Stimulated activated CD4-positive, alpha-beta T cell treated with anti-CD3 and anti-CD28 coated beads, Interleukin-4, amount 100 ng/mL, for 1 hour (primary cell): ENCODE data around the gene C3orf80.
"Not testable (repeated sequence)": the region's sequence is repeated elsewhere in the genome, so short reads cannot be mapped to it uniquely, and the experiment has no call there.

ENCODE experiments used
- DNase-seq: peaks from one replicate; pipeline ENCODE4 v3.0.0-alpha.2; 2020

The C3orf80 gene

DNA sequence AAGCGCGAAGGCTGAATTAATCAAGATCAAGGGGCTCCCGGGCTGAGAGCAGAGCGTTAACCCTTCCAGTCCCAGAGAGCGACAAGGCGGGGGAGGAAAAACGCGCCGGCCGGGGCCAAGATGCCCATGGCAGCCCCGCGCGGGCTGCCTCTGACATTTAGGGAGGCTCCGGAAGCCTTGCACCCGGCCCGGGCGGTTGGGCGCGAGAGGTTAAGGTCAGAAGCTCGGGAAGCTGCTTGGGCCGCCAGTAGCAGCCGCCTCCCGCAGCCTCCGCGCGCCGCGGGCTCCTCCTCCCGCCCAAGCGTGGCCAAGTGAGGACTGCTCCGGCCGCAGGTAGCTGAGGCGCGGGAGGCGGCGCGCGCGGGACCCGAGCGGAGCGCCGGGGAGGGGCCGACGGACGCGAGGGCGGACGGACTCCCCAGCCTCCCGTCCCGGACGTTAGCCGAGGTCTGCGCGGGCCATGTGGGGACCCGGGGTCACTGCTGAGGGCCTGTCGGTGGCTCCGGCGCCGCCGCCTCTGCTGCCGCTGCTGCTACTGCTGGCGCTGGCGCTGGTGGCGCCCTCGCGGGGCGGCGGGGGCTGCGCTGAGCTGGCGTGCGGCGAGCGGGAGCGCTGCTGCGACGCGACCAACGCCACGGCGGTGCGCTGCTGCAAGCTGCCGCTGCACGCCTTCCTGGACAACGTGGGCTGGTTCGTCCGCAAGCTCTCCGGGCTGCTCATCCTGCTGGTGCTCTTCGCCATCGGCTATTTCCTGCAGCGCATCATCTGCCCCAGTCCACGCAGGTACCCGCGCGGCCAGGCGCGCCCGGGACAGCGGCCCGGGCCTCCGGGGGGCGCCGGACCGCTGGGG lies at the start of gene C3orf80:
C3orf80 (plus strand) TSS at position 247 of the 850 bp plus-strand sequence; CDS start at position 461, 214 bp downstream.
- peak; percentile 52 for DNase-seq

- DNase-seq = no peak
Observed at GRCh38 chr3:160176923-160177322, 48.3 kb upstream of the C3orf80 start.

- not testable (repeated sequence) for DNase-seq
Observed at GRCh38 chr3:160178661-160179060, 46.6 kb upstream of the C3orf80 start.

DNA sequence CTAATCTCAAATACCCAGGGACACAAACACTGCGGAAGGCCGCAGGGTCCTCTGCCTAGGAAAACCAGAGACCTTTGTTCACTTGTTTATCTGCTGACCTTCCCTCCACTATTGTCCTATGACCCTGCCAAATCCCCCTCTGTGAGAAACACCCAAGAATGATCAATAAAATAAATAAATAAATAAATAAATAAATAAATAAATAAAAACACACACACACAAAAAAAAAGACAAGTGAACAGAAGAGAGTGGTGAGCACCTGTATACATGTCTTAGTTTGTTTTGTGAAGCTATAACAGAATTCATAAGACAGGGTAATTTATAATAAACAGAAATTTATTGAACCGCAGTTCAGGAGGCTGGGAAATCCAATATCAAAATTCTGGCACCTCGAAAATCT lies 45.8 kb upstream of the C3orf80 start:
- DNase-seq = not testable (repeated sequence)

GRCh38 chr3:160179906-160180305 lies 45.3 kb upstream of the C3orf80 start:
- DNase-seq = no peak

- no peak for DNase-seq
Observed at GRCh38 chr3:160180581-160181216, 44.5 kb upstream of the C3orf80 start.

GRCh38 chr3:160183345-160184076 lies 41.7 kb upstream of the C3orf80 start:
- DNase-seq = no peak

DNA sequence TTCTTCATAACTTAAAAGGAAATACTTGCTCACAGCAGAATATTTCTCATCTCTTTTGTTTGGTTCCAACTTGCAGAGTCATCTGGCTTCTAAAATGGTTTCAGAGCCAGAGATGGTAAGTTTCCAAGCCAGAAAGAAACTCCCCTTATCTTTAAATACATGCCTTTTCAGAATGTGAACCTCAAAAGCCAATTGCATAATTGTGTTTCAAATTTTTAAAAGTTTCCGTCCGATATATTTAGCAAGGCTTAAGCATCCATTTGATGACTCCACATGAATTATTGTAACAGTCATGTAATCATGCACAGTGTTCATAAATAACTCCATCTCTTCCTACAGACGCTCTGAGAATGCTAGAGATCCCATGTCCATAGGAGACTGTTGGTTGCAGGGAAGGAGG lies 40.6 kb upstream of the C3orf80 start:
- no peak for DNase-seq

GRCh38 chr3:160185751-160186150 lies 39.5 kb upstream of the C3orf80 start:
- no peak for DNase-seq

DNA sequence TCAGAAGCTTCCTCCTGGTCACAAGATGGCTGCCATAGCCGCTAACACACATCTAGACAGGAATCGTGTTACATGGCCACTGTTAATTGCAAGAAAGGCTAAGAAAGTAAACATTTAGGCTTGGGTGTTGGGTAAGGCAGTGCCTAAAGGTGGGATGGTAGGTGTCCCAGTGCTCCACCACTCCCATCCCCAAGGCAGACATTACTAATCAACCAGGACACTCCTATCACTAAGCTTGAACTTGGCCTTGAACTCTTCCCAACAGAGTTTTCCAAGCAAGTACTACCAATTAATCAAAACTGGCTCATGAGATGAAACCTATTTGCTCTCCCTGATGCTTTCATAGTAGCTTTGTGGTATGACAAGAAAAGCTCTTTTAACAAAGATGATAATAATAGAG lies 37.9 kb upstream of the C3orf80 start:
- DNase-seq = no peak

- no peak for DNase-seq
Observed at GRCh38 chr3:160192310-160193029, 32.8 kb upstream of the C3orf80 start.

GRCh38 chr3:160193644-160194192 lies 31.5 kb upstream of the C3orf80 start:
- DNase-seq = no peak

DNA sequence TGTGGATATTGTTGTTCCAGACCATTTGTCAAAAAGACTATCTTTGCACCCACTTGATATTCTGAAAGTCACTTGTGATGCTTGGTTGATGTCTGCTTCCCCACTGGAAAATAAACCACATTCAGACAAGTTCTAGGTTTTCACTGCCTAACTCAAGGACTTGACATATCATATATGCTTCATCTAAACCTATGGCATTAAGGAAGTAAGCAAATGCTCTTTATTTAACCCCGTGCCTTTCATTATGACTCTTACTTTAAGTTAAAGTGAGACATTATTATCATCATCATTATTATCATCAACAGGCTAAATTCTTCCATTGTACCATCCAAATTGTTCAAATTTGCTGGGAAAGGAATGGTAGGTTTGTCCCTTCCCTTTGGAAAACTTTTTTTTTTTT lies 30.8 kb upstream of the C3orf80 start:
- DNase-seq = no peak

- no peak for DNase-seq
Observed at GRCh38 chr3:160195106-160195505, 30.1 kb upstream of the C3orf80 start.

DNA sequence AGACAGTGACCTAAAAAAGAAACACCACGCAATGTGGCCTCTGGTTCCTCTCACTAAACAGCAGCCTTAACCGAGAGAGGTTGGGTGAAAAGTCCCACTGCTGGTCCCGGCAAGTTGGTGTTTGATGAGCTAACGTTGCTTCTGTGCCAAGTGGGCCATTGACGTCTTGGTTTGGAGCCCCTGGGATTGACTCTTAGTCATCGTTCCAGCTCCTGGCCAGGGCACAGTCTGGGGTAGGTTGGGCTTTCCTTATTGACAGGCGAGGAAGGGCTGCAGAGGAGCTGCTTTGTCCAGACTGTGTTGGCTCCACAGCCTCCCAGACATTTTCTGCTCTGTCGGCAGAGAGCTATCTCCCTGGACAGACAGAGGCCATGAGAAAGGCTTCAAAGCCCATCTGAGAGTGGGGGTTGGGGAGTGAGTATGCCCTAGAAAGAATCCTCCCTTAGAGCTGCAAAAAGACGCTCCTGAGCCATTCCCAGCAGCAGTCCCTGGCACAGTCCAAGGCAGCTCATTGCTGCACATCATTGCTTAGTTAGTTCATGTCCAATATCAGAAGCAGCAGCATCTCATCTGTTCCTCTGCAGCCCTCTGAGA lies 28.6 kb upstream of the C3orf80 start:
- no peak for DNase-seq

DNA sequence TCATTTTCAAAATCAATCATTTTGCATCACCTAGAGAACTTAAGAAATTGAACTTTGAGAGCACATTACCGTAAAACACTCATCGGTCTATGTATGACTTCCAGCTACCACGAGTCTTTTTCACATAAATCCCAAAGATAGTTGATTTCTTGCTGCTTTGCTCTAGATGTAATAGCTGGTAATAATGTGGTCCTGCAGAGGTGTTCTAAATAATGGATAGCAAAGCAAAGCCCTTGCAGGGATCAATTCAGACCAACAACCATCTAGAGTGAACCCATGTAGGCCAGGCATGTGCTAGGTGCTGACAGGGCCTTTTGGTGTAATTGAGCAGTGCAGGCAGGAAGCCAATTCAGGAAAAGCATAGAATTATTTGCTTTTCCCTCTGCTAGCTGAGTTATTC lies 26.1 kb upstream of the C3orf80 start:
- DNase-seq = no peak

- DNase-seq = no peak
Observed at GRCh38 chr3:160200353-160200752, 24.9 kb upstream of the C3orf80 start.

DNA sequence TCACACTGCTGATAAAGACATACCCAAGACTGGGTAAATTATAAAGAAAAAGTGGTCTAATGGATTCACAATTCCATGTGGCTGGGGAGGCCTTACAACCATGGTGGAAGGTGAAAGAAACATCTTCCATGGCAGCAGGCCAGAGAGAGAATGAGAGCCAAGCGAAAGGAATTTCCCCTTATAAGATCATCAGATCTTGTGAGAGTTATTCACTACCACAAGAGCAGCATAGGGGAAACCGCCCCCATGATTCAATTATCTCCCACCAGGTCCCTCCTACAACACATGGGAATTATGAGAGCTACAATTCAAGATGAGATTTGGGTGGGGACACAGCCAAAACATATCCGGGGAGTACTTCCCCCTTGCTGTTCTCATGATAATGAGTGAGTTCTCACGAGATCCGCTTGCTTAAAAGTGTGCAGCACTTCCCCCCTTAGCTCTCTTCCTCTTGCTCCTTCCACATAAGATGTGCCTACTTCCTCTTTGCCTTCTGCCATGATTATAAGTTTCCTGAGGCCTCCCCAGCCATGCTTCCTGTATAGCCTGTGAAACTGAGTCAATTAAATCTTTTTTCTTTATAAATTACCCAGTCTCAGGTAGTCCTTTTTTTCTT lies 20.7 kb upstream of the C3orf80 start:
- DNase-seq = not testable (repeated sequence)

DNA sequence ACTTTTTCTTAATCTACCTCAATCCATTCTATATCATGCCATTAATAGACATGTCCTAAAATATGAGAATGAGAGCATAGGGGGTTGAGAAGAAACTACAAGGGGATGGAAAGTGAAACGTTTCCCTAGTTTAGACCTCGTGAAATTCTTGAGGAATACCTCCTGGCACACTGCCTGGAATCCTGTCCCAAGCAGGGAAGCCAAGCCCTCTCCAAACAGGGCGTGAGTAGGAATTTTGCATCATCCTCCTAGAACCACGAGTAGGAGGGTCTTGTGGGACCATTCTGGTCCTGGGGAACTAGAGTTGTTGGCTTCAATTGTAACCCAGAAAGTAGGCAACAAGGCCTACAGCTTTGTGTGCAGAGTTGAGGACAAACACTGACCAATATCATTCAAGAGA lies 19.6 kb upstream of the C3orf80 start:
- no peak for DNase-seq

DNA sequence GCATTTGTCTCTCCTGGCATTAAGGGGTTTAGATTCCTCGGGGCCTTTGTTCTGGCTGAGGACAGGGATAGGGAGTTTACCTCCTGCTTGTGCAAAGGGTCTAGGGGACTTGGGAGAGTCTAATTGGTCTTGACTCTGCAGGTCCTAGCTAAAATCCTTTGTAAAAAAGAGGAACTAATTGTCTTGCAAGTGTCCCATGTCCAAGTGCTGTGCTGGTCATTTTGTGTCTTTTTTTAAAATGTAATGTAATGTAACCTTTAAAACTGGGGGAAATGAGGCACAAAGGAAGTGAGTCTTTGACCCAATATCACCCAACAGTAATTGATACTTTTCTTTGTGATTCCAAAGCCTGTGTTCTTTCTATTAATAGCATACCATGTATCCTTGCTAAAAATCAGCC lies 14.9 kb upstream of the C3orf80 start:
- DNase-seq = no peak

- DNase-seq = no peak
Observed at GRCh38 chr3:160210799-160211221, 14.4 kb upstream of the C3orf80 start.

DNA sequence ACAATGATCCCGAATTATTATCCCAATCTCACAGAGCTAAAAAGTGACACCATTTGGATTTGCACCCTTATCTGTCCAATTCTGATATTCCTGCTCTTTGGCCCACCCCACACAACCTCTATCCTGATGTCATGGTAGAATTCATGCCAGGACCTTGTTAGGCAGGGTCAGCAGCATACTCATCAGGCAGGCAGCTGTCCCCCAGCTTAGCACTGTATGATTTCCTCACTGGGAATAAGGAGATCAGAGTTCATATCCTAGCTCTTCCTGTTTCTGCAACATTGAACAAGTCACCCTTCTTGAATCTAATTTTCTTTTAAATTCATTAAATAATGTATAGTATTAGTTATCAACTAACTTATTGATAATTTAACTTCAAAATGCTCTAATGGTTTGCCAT lies 12.0 kb upstream of the C3orf80 start:
- no peak for DNase-seq
